Neuronal stem cell (in vitro differentiated cells): Measurements from ENCODE around the gene RNASE7.

ENCODE experiments used
- DNase-seq: peaks from one replicate; pipeline ENCODE4 v3.0.0-alpha.2; 2013; ENCODE audit warnings: low spot score
- H2AFZ ChIP-seq: one replicate; pipeline ENCODE4 v1.6.1; 2013; ENCODE audit warnings: mild to moderate bottlenecking, low read length, inconsistent platforms
- H2AK5ac ChIP-seq: 2 replicates; pipeline ENCODE4 v1.6.1; 2013; ENCODE audit warnings: low read depth, mild to moderate bottlenecking, inconsistent platforms, low read length, moderate library complexity, mixed read lengths
- H2BK120ac ChIP-seq: 2 replicates; pipeline ENCODE4 v1.6.1; 2013; ENCODE audit warnings: low read depth, mild to moderate bottlenecking, inconsistent platforms, low read length, moderate library complexity, mixed read lengths
- H2BK12ac ChIP-seq: one replicate; pipeline ENCODE4 v1.6.1; 2013; ENCODE audit warnings: low read length, inconsistent platforms
- H2BK15ac ChIP-seq: 2 replicates; pipeline ENCODE4 v1.6.1; 2013; ENCODE audit warnings: mild to moderate bottlenecking, low read length, inconsistent platforms, mixed read lengths
- H2BK5ac ChIP-seq: one replicate; pipeline ENCODE4 v1.6.1; 2013; ENCODE audit warnings: inconsistent platforms, mild to moderate bottlenecking, low read length, moderate library complexity
- H3K14ac ChIP-seq: one replicate; pipeline ENCODE4 v1.6.1; 2013; ENCODE audit warnings: low read length, inconsistent platforms
- H3K18ac ChIP-seq: 2 replicates; pipeline ENCODE4 v1.6.1; 2013; ENCODE audit warnings: low read length, inconsistent platforms
- H3K23ac ChIP-seq: 2 replicates; pipeline ENCODE4 v1.6.1; 2013; ENCODE audit warnings: low read depth, mild to moderate bottlenecking, mixed read lengths, low read length, inconsistent platforms; ENCODE audit not compliant: poor library complexity
- H3K27ac ChIP-seq: replicated peaks from 3 replicates; pipeline ENCODE4 v1.5.1; 2013; ENCODE audit warnings: low read length, inconsistent platforms
- H3K27me3 ChIP-seq, 3 experiments: 2 replicates each; pipeline ENCODE4 v1.6.1; 2013; ENCODE audit warnings: low read length in 3 of 3, mild to moderate bottlenecking in 2 of 3, inconsistent platforms in 1 of 3, low read depth in 1 of 3, mixed read lengths in 1 of 3, moderate library complexity in 1 of 3; ENCODE audit not compliant: control insufficient read depth in 3 of 3, insufficient read depth in 3 of 3
- H3K36me3 ChIP-seq, 2 donors: replicated peaks in 1 of 2; 2 replicates each; pipeline ENCODE4 v1.6.1; 2013; ENCODE audit warnings: low read length in 2 of 2; ENCODE audit not compliant: control insufficient read depth in 2 of 2, insufficient read depth in 2 of 2
- H3K4ac ChIP-seq: 2 replicates; pipeline ENCODE4 v1.6.1; 2013; ENCODE audit warnings: inconsistent platforms, mild to moderate bottlenecking, low read length, moderate library complexity
- H3K4me1 ChIP-seq, 2 donors: 1 replicate in 1 of 2; 2 replicates in 1 of 2; pipeline ENCODE4 v1.6.1; 2013; ENCODE audit warnings: low read length in 2 of 2, low read depth in 1 of 2; ENCODE audit not compliant: control insufficient read depth in 2 of 2, insufficient read depth in 1 of 2
- H3K4me2 ChIP-seq: one replicate; pipeline ENCODE4 v1.6.1; 2013; ENCODE audit warnings: mild to moderate bottlenecking, low read length, inconsistent platforms; ENCODE audit not compliant: insufficient read depth, poor library complexity, severe bottlenecking
- H3K4me3 ChIP-seq, 2 donors: 2 replicates each; pipeline ENCODE4 v1.5.1; 2013; ENCODE audit warnings: low read length in 2 of 2, mild to moderate bottlenecking in 2 of 2, inconsistent platforms in 1 of 2, moderate library complexity in 1 of 2
- H3K79me1 ChIP-seq: one replicate; pipeline ENCODE4 v1.6.1; 2013; ENCODE audit warnings: low read depth, mild to moderate bottlenecking, inconsistent platforms, low read length, moderate library complexity
- H3K9ac ChIP-seq: one replicate; pipeline ENCODE4 v1.6.1; 2013; ENCODE audit warnings: mild to moderate bottlenecking, low read depth, low read length, inconsistent platforms; ENCODE audit not compliant: poor library complexity
- H3K9me3 ChIP-seq, 2 donors: replicated peaks in 1 of 2; 2 replicates each; pipeline versions ENCODE3 to v1.6.1; 2013; ENCODE audit warnings: low read length in 2 of 2, mild to moderate bottlenecking in 2 of 2, inconsistent platforms in 1 of 2, low read depth in 1 of 2, mixed read lengths in 1 of 2, moderate library complexity in 1 of 2; ENCODE audit not compliant: control insufficient read depth in 2 of 2, insufficient read depth in 1 of 2
- H4K8ac ChIP-seq: one replicate; pipeline ENCODE4 v1.6.1; 2013; ENCODE audit warnings: low read depth, mild to moderate bottlenecking, inconsistent platforms, low read length, moderate library complexity
- H4K91ac ChIP-seq: one replicate; pipeline ENCODE4 v1.6.1; 2013; ENCODE audit warnings: low read length, low read depth, mild to moderate bottlenecking, inconsistent platforms; ENCODE audit not compliant: poor library complexity
- WGBS, 2 donors: extraction: QIAGEN DNeasy Blood & Tissue Kit; methylation state at CpG; one replicate each; pipeline ENCODE4 v1.1.7; 2013; ENCODE audit warnings: missing lambda C conversion rate in 2 of 2, mixed read lengths in 1 of 2; ENCODE audit not compliant: insufficient read length in 2 of 2, insufficient replicate concordance in 1 of 2; ENCODE audit errors: extremely low coverage in 2 of 2; 5-methylcytosine and 5-hydroxymethylcytosine counted together

The RNASE7 gene

DNA sequence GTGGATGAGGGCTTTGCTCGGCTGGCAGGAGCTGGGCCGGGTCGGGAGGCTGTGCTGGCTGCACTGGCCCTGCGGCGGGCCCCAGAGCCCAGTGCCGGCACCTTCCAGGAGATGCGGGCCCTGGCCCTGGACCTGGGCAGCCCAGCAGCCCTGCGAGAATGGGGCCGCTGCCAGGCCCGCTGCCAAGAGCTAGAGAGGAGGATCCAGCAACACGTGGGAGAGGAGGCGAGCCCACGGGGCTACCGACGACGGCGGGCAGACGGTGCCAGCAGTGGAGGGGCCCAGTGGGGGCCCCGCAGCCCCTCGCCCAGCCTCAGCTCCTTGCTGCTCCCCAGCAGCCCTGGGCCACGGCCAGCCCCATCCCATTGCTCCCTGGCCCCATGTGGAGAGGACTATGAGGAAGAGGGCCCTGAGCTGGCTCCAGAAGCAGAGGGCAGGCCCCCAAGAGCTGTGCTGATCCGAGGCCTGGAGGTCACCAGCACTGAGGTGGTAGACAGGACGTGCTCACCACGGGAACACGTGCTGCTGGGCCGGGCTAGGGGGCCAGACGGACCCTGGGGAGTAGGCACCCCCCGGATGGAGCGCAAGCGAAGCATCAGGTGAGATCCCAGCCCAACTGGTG, 39.5 kb downstream of the RNASE7 start:
- no peak overlapping the region for H3K14ac ChIP-seq
- no peak overlapping the region for H3K27ac ChIP-seq
- no peak overlapping the region for H4K8ac ChIP-seq
- no peak overlapping the region for H3K4me2 ChIP-seq
- peaks cover 0 to 3% of the 10 kb centered on the region in 2 donors for H3K9me3 ChIP-seq
- WGBS, 2 donors, result no CpG with 5 or more reads among the region's 30 CpGs
- no peak overlapping the region for H3K4me3 ChIP-seq
- no peak for DNase-seq
- no peaks in the 10 kb centered on the region for H3K27me3 ChIP-seq
- H3K4ac ChIP-seq, result no peak overlapping the region
- H4K91ac ChIP-seq, result no peak overlapping the region
- H3K9ac ChIP-seq, result peak overlapping the region; percentile 45
- H3K23ac ChIP-seq, result peak overlapping the region; percentile 52
- no peak overlapping the region for H2AK5ac ChIP-seq
- H2BK15ac ChIP-seq, result no peak overlapping the region
- no peak overlapping the region for H2AFZ ChIP-seq
- no peak overlapping the region for H2BK12ac ChIP-seq
- no peak overlapping the region for H3K18ac ChIP-seq
- no peak overlapping the region for H2BK120ac ChIP-seq
- H2BK5ac ChIP-seq, result no peak overlapping the region
- peaks cover 76 to 99% of the 10 kb centered on the region in 2 donors for H3K36me3 ChIP-seq
- no peaks in the 10 kb centered on the region for H3K79me1 ChIP-seq
- no peaks in the 10 kb centered on the region for H3K4me1 ChIP-seq

DNA sequence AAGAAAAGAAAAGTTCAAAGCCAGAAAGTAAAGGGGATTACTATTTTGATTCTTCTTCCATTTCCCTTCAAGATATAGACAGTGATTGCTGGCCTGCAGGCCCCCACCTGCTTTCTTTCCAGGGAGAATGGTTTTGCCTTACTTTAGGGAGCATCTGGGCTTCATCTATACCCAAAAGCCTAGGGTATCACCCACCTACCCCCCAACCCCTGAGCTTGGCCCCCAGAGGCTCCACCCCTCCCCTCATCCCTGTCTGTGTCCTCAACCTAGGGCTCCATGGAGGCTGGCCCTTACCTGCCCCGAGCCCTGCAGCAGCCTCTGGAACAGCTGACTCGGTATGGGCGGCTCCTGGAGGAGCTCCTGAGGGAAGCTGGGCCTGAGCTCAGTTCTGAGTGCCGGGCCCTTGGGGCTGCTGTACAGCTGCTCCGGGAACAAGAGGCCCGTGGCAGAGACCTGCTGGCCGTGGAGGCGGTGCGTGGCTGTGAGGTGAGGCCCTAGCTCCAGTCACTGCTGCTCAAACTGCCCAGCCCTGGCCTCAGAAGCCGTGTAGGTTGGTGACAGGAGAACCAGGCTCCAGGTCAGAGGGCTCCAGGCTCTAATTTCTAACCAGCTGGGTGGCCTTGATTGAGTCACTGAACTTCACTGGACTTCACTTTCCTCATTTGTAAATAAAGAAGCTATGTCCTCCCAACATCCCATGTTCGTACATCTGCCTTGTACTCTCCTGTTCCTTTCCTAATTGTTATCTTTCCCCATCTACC, 41.6 kb downstream of the RNASE7 start:
- Histone ChIP-seq H3K4ac (no peak overlapping the region), H3K18ac (no peak overlapping the region), H3K27ac (no peak overlapping the region), H2BK12ac (no peak overlapping the region), H3K14ac (peak overlapping the region; percentile 58), H4K8ac (no peak overlapping the region), H2AFZ (no peak overlapping the region), H2AK5ac (no peak overlapping the region), H3K23ac (no peak overlapping the region), H2BK15ac (no peak overlapping the region), H4K91ac (no peak overlapping the region), H3K79me1 (no peaks in the 10 kb centered on the region), H3K4me1 (peaks cover 10 to 11% of the 10 kb centered on the region in 2 donors), H3K9ac (no peak overlapping the region), H3K36me3 (peaks cover 65 to 92% of the 10 kb centered on the region in 2 donors), H2BK5ac (no peak overlapping the region), H3K4me3 (no peak overlapping the region), H3K4me2 (no peak overlapping the region), H3K27me3 (no peaks in the 10 kb centered on the region), H2BK120ac (no peak overlapping the region), H3K9me3 (peaks cover 0 to 8% of the 10 kb centered on the region in 2 donors)
- no peak for DNase-seq
- no CpG with 5 or more reads among the region's 11 CpGs for whole genome bisulfite sequencing, 2 donors

GRCh38 chr14:21084396-21084795, 42.2 kb downstream of the RNASE7 start:
- no peak overlapping the region for H2AK5ac ChIP-seq
- peaks cover 64 to 92% of the 10 kb centered on the region in 2 donors for H3K36me3 ChIP-seq
- H2BK12ac ChIP-seq, result no peak overlapping the region
- no peak for DNase-seq
- WGBS, 2 donors, result no CpG with 5 or more reads among the region's 2 CpGs
- no peak overlapping the region for H3K23ac ChIP-seq
- H3K4ac ChIP-seq, result no peak overlapping the region
- peaks cover 10 to 11% of the 10 kb centered on the region in 2 donors for H3K4me1 ChIP-seq
- H2BK15ac ChIP-seq, result no peak overlapping the region
- H2BK120ac ChIP-seq, result no peak overlapping the region
- H3K27me3 ChIP-seq, result no peaks in the 10 kb centered on the region
- H3K79me1 ChIP-seq, result no peaks in the 10 kb centered on the region
- no peak overlapping the region for H4K91ac ChIP-seq
- H3K27ac ChIP-seq, result no peak overlapping the region
- no peak overlapping the region for H3K14ac ChIP-seq
- H3K4me3 ChIP-seq, result no peak overlapping the region
- peaks cover 0 to 8% of the 10 kb centered on the region in 2 donors for H3K9me3 ChIP-seq
- H3K18ac ChIP-seq, result no peak overlapping the region
- no peak overlapping the region for H3K9ac ChIP-seq
- H3K4me2 ChIP-seq, result no peak overlapping the region
- H2AFZ ChIP-seq, result no peak overlapping the region
- no peak overlapping the region for H4K8ac ChIP-seq
- H2BK5ac ChIP-seq, result no peak overlapping the region
